HepG2 (cell line): ENCODE data around the gene ARHGEF16. TPM values are rescaled to one million over a fixed set of nuclear protein-coding genes. Genes with fewer than 3 reads are reported as not detected.

Experiments used
- ATAC-seq: fragments of 200-7000 bp; cut with Tn5 transposase; 3 replicates; pipeline ENCODE4 v1.9.1; 2020; ENCODE audit warnings: mild to moderate bottlenecking, moderate library complexity
- BruUV-seq: library from RNA; stranded (reverse); fragments of 400-500 nt; replicated peaks from 2 replicates; lab custom pipeline; 2021; lab: Mats Ljungman, UMichigan
- CTCF ChIA-PET: fragments of 300-600 bp; formaldehyde crosslinking; extraction: SDS; loops from one replicate; lab custom pipeline; 2021; ENCODE audit warnings: low total read pairs, inconsistent platforms, low intra/inter-chr PET ratio; lab: Yijun Ruan, JAX
- POLR2A ChIA-PET: fragments of 350-600 bp; sonication (Branson Sonifier 250); formaldehyde crosslinking; loops from one replicate; lab custom pipeline; 2020; ENCODE audit warnings: antibody characterized with exemption, inconsistent platforms; lab: Yijun Ruan, JAX
- DNase-seq: peaks from one replicate; pipeline ENCODE4 v3.0.0-alpha.2; 2015; ENCODE audit warnings: low spot score
- FAIRE-seq: peaks from 3 replicates; lab custom pipeline; 2011; peaks lifted over from hg19 to GRCh38; lab: Jason Lieb, UNC
- H2AFZ ChIP-seq: one replicate; pipeline ENCODE4 v1.6.1; 2011; ENCODE audit warnings: low read length, inconsistent platforms
- H3K27ac ChIP-seq: fragments of 300-600 bp; 3 replicates; pipeline ENCODE4 v1.8.0; 2011; ENCODE audit warnings: mixed run types, mild to moderate bottlenecking, mixed read lengths, low read length, inconsistent platforms; ENCODE audit not compliant: insufficient read depth; ENCODE audit errors: extremely low read length
- H3K27me3 ChIP-seq, 2 experiments: fragments of 200-600 bp in 1 of 2; 2 replicates in 1 of 2; 3 replicates in 1 of 2; pipeline versions ENCODE4 v1.6.0 to v1.8.0; 2011; ENCODE audit warnings: low read length in 2 of 2, mild to moderate bottlenecking in 2 of 2, moderate library complexity in 2 of 2, inconsistent platforms in 1 of 2; ENCODE audit not compliant: insufficient read depth in 2 of 2, control insufficient read depth in 1 of 2
- H3K36me3 ChIP-seq, 2 experiments: fragments of 200-600 bp in 1 of 2; replicated peaks in 1 of 2; 2 replicates in 1 of 2; 3 replicates in 1 of 2; pipeline versions ENCODE4 v1.5.1 to v1.8.0; 2011; ENCODE audit warnings: low read length in 2 of 2, inconsistent platforms in 1 of 2; ENCODE audit not compliant: insufficient read depth in 2 of 2, control insufficient read depth in 1 of 2
- H3K4me1 ChIP-seq: 2 replicates; pipeline ENCODE4 v1.5.1; 2012; ENCODE audit warnings: low read length, inconsistent platforms; ENCODE audit not compliant: insufficient read depth
- H3K4me2 ChIP-seq: 2 replicates; pipeline ENCODE4 v1.6.0; 2011; ENCODE audit warnings: low read depth, low read length, inconsistent platforms
- H3K4me3 ChIP-seq, 3 experiments: fragments of 200-600 bp in 1 of 3; sonication (generic), shearing (Covaris generic) in 1 of 3; replicated peaks in 1 of 3; 2 replicates each; pipeline ENCODE4 v1.5.1; 2011 to 2016; ENCODE audit warnings: low read length in 3 of 3, inconsistent platforms in 2 of 3, low read depth in 2 of 3, mild to moderate bottlenecking in 2 of 3, control low read depth in 1 of 3, mixed read lengths in 1 of 3; ENCODE audit not compliant: insufficient read depth in 1 of 3
- H3K79me2 ChIP-seq: one replicate; pipeline ENCODE4 v1.6.1; 2011; ENCODE audit warnings: low read length, inconsistent platforms; ENCODE audit not compliant: insufficient read depth
- H3K9ac ChIP-seq: 2 replicates; pipeline ENCODE4 v1.6.0; 2011; ENCODE audit warnings: mild to moderate bottlenecking, low read depth, low read length, inconsistent platforms; ENCODE audit not compliant: insufficient read depth
- H3K9me3 ChIP-seq: 2 replicates; pipeline ENCODE4 v1.5.1; 2012; ENCODE audit warnings: mild to moderate bottlenecking, low read length
- H4K20me1 ChIP-seq: 2 replicates; pipeline ENCODE4 v1.6.0; 2011; ENCODE audit warnings: inconsistent platforms, mild to moderate bottlenecking, low read length, moderate library complexity; ENCODE audit not compliant: insufficient read depth
- AGO2 ChIP-seq: fragments of 200-400 bp; formaldehyde crosslinking; optimal IDR thresholded peaks from 2 replicates; pipeline ENCODE3; 2017; ENCODE audit warnings: mild to moderate bottlenecking, low read depth, low read length, moderate library complexity
- ARID2 ChIP-seq: sonication (generic); formaldehyde crosslinking; IDR thresholded peaks from 2 replicates; pipeline ENCODE4 v1.8.1; 2022; ENCODE audit warnings: mild to moderate bottlenecking, missing genetic modification reagents, borderline replicate concordance
- FOXM1 ChIP-seq: sonication (generic); formaldehyde crosslinking; IDR thresholded peaks from 2 replicates; pipeline ENCODE4 v1.5.0; 2020; ENCODE audit warnings: missing genetic modification reagents
- RBFOX2 ChIP-seq: fragments of 200-400 bp; formaldehyde crosslinking; IDR thresholded peaks from 2 replicates; pipeline ENCODE4 v1.6.1; 2017; ENCODE audit warnings: low read depth, mild to moderate bottlenecking, low read length
- SAFB2 ChIP-seq: sonication (generic); formaldehyde crosslinking; IDR thresholded peaks from 2 replicates; pipeline ENCODE4 v1.5.1; 2020; ENCODE audit warnings: missing genetic modification reagents, low read depth, mild to moderate bottlenecking, borderline replicate concordance
- ZNF446 ChIP-seq: sonication (generic); formaldehyde crosslinking; IDR thresholded peaks from 2 replicates; pipeline ENCODE4 v1.5.0; 2020; ENCODE audit warnings: mild to moderate bottlenecking, missing genetic modification reagents
- ZNF646 ChIP-seq: sonication (generic); formaldehyde crosslinking; IDR thresholded peaks from 2 replicates; pipeline ENCODE4 v1.9.0; 2021; ENCODE audit warnings: mild to moderate bottlenecking, missing genetic modification reagents
- WGBS: methylation state at CpG from one replicate; pipeline ENCODE4 v1.1.6; 2017; ENCODE audit warnings: low lambda C conversion rate; 5-methylcytosine and 5-hydroxymethylcytosine counted together
- in situ Hi-C: cut with HindIII; loops from 2 replicates; pipeline ENCODE4 v1.10.0; 2017; ENCODE audit warnings: low pct_unique_long_range_greater_than_20kb; ENCODE audit not compliant: extremely low pct_ligation_motif_present
- intact Hi-C: fragments of 100-400 bp; cut with micrococcal nuclease; formaldehyde crosslinking; loops from one replicate; pipeline ENCODE4 v1.10.0; 2022; ENCODE audit not compliant: unreplicated experiment
- polyA plus RNA-seq, 8 experiments: library from polyadenylated mRNA; depleted of rRNA in 3 of 8; stranded (reverse) in 7 of 8; unstranded in 1 of 8; fragments of >200 nt; fragmentation: Illumina TruSeq in 4 of 8; extraction: Trizol in 4 of 8; gene quantifications; 2 replicates each; pipeline versions ENCODE4 v1.2.1 to v1.2.3, GENCODE V29; 2011 to 2016; ENCODE audit warnings: low read depth in 4 of 8, missing spikeins in 1 of 8, mixed read lengths in 1 of 8; ENCODE audit not compliant: insufficient read depth in 1 of 8
- total RNA-seq, 5 experiments: library from RNA; depleted of rRNA; stranded (reverse); fragments of >200 nt; fragmentation: Illumina TruSeq; extraction: Trizol; gene quantifications; 2 replicates each; pipeline ENCODE4 v1.2.3, GENCODE V29; 2016; ENCODE audit warnings: low read depth in 1 of 5

ARHGEF16 gene
- total and polyA plus RNA-seq, 2 of the 13 experiments (the other 11 are each of a cell fraction or from before 2014, with no cell fraction given), result 20.3 to 39.9 TPM

GRCh38 chr1:3468236-3469103 is 14.0 kb downstream of the ARHGEF16 start:
- Histone ChIP-seq H3K27ac (no peak overlapping the region), H3K79me2 (no peaks in the 10 kb centered on the region), H2AFZ (no peak overlapping the region), H3K27me3 (no peaks in the 10 kb centered on the region), H4K20me1 (no peaks in the 10 kb centered on the region), H3K9me3 (no peaks in the 10 kb centered on the region), H3K9ac (no peak overlapping the region), H3K4me1 (peaks cover 26% of the 10 kb centered on the region), H3K4me2 (no peak overlapping the region), H3K36me3 (peaks cover 9 to 13% of the 10 kb centered on the region in 2 experiments; a peak in 3 of 5 replicates), H3K4me3 (no peak overlapping the region)
- intact Hi-C loops, result no loop called here
- in situ Hi-C loops, result no loop called here
- DNase-seq, result no peak
- BruUV-seq, result no TSS peak
- ATAC-seq, result no peak
- POLR2A ChIA-PET, result interaction anchor here (1.9 kb wide), 1 partner anchor 11 kb away, joined by 7 read pairs; no protein-coding TSS in a partner anchor
- WGBS, result 96% methylated on average over 16 of the region's 34 CpGs
- CTCF ChIA-PET, result no interaction called here
- TF ChIP-seq RBFOX2 (peak; percentile 62; the same call in 1 of the 2 replicates), AGO2 (peak; percentile 15), SAFB2 (CRISPR knock-in tag) (no peak)
- no peak for FAIRE-seq

GRCh38 chr1:3469104-3469848 is 14.8 kb downstream of the ARHGEF16 start:
- Histone ChIP-seq H3K79me2 (no peaks in the 10 kb centered on the region), H3K9ac (no peak overlapping the region), H4K20me1 (no peaks in the 10 kb centered on the region), H3K4me3 (no peak overlapping the region), H3K9me3 (no peaks in the 10 kb centered on the region), H3K36me3 (peaks cover 11 to 14% of the 10 kb centered on the region in 2 experiments; a peak in 4 of 5 replicates), H3K4me1 (peaks cover 26% of the 10 kb centered on the region), H2AFZ (no peak overlapping the region), H3K27ac (no peak overlapping the region), H3K27me3 (no peaks in the 10 kb centered on the region), H3K4me2 (no peak overlapping the region)
- no peak for DNase-seq
- ChIA-PET CTCF (no interaction called here), POLR2A (interaction anchor here (1.9 kb wide), 1 partner anchor 12 kb away, joined by 7 read pairs; no protein-coding TSS in a partner anchor)
- no peak for ATAC-seq
- in situ Hi-C loops, result no loop called here
- no peak for FAIRE-seq
- intact Hi-C loops, result no loop called here
- WGBS, result 94% methylated on average over 12 of the region's 31 CpGs
- no TSS peak for BruUV-seq
- TF ChIP-seq FOXM1 (CRISPR knock-in tag), result no peak
- no peak for TF ChIP-seq ZNF446 (CRISPR knock-in tag)
- no peak for TF ChIP-seq ARID2 (CRISPR knock-in tag)
- TF ChIP-seq ZNF646 (CRISPR knock-in tag), result no peak
